ENCODE data around the gene DPRX. TPM values are rescaled to one million over a fixed set of nuclear protein-coding genes. Genes with fewer than 3 reads are reported as not detected.
"Not testable (repeated sequence)": the region's sequence is repeated elsewhere in the genome, so short reads cannot be mapped to it uniquely, and the experiment has no call there.

DPRX gene
- total RNA-seq, 1 donor from 2014 or later, result not detected

GRCh38 chr19:53646144-53646543 lies 14.3 kb downstream of the DPRX start:
- DNase-seq (ENCODE audit: low read depth), result no peak

- no peak for DNase-seq (ENCODE audit: low read depth)
Observed at GRCh38 chr19:53647350-53647749, 15.6 kb downstream of the DPRX start.

- DNase-seq (ENCODE audit: low read depth), result no peak
Observed at GRCh38 chr19:53647792-53648191, 16.0 kb downstream of the DPRX start.

- DNase-seq (ENCODE audit: low read depth), result no peak
Observed at GRCh38 chr19:53649746-53650593, 18.2 kb downstream of the DPRX start.

GRCh38 chr19:53652476-53652875 lies 20.7 kb downstream of the DPRX start:
- no peak for DNase-seq (ENCODE audit: low read depth)

GRCh38 chr19:53655042-53655665 lies 23.4 kb downstream of the DPRX start:
- DNase-seq (ENCODE audit: low read depth), result no peak

GRCh38 chr19:53657330-53657729 lies 25.5 kb downstream of the DPRX start:
- DNase-seq (ENCODE audit: low read depth), result no peak

- DNase-seq (ENCODE audit: low read depth), result no peak
Observed at GRCh38 chr19:53657778-53658177, 26.0 kb downstream of the DPRX start.

GRCh38 chr19:53659292-53659691 lies 27.5 kb downstream of the DPRX start:
- DNase-seq (ENCODE audit: low read depth), result no peak

- DNase-seq (ENCODE audit: low read depth), result no peak
Observed at GRCh38 chr19:53660584-53660983, 28.8 kb downstream of the DPRX start.

GRCh38 chr19:53662209-53662608 lies 30.4 kb downstream of the DPRX start:
- no peak for DNase-seq (ENCODE audit: low read depth)

- no peak for DNase-seq (ENCODE audit: low read depth)
Observed at GRCh38 chr19:53664152-53664551, 32.4 kb downstream of the DPRX start.

GRCh38 chr19:53664760-53665159 lies 33.0 kb downstream of the DPRX start:
- DNase-seq (ENCODE audit: low read depth), result no peak

GRCh38 chr19:53666331-53666730 lies 34.5 kb downstream of the DPRX start:
- not testable (repeated sequence) for DNase-seq (ENCODE audit: low read depth)

GRCh38 chr19:53668804-53669203 lies 37.0 kb downstream of the DPRX start:
- not testable (repeated sequence) for DNase-seq (ENCODE audit: low read depth)

- DNase-seq (ENCODE audit: low read depth), result no peak
Observed at GRCh38 chr19:53670345-53670744, 38.5 kb downstream of the DPRX start.

- DNase-seq (ENCODE audit: low read depth), result no peak
Observed at GRCh38 chr19:53671663-53672062, 39.9 kb downstream of the DPRX start.

Other genes with a start within 250 kb of the DPRX start
- 21.7 and 25.1 TPM in 2 replicates for gene ZNF765, start 236.8 kb upstream of the DPRX start, total RNA-seq
- 13.0 and 25.5 TPM in 2 replicates for gene ZNF761, start 200.0 kb upstream of the DPRX start, total RNA-seq
- 5.4 and 11.7 TPM in 2 replicates for gene ZNF813, start 164.3 kb upstream of the DPRX start, total RNA-seq
- 4.0 and 9.3 TPM in 2 replicates for gene ZNF331, start 93.9 kb upstream of the DPRX start, total RNA-seq
- 0.05 TPM in 1 of 2 replicates, not detected in the other for gene NLRP12, start 192.3 kb downstream of the DPRX start, total RNA-seq
- gene MYADM, start 235.9 kb downstream of the DPRX start, total RNA-seq, result 10.1 and 26.4 TPM in 2 replicates

All from renal cortical epithelial cell (primary cell).